HG02885 (cell line): ENCODE measurements around the gene SLC28A3.
A peak's percentile ranks its signal among the peaks of the same experiment; 100 is the strongest.

Experiments
- ATAC-seq: cut with Tn5 transposase; IDR thresholded peaks from one replicate; pipeline ENCODE4 v1.9.1; 2021; ENCODE audit warnings: mild to moderate bottlenecking; ENCODE audit not compliant: unreplicated experiment, poor library complexity

SLC28A3 gene

GRCh38 chr9:84349671-84350070, 9.1 kb upstream of the SLC28A3 start:
- ATAC-seq, result no peak

GRCh38 chr9:84343111-84343521, 2.6 kb upstream of the SLC28A3 start:
- no peak for ATAC-seq

- no peak for ATAC-seq
Measured at GRCh38 chr9:84339962-84340361, 596 bp downstream of the SLC28A3 start.

- no peak for ATAC-seq
Measured at GRCh38 chr9:84339503-84339902, 1.1 kb downstream of the SLC28A3 start.

GRCh38 chr9:84338792-84339191, 1.8 kb downstream of the SLC28A3 start:
- no peak for ATAC-seq

- ATAC-seq, result no peak
Measured at GRCh38 chr9:84337252-84337651, 3.3 kb downstream of the SLC28A3 start.

- ATAC-seq, result no peak
Measured at GRCh38 chr9:84331119-84331809, 9.3 kb downstream of the SLC28A3 start.

GRCh38 chr9:84330246-84330645, 10.3 kb downstream of the SLC28A3 start:
- ATAC-seq, result no peak

GRCh38 chr9:84327184-84327583, 13.4 kb downstream of the SLC28A3 start:
- ATAC-seq, result no peak

GRCh38 chr9:84325347-84325973, 15.1 kb downstream of the SLC28A3 start:
- no peak for ATAC-seq

- ATAC-seq, result no peak
Measured at GRCh38 chr9:84324811-84325210, 15.7 kb downstream of the SLC28A3 start.

- ATAC-seq, result no peak
Measured at GRCh38 chr9:84323858-84324257, 16.7 kb downstream of the SLC28A3 start.

- ATAC-seq, result no peak
Measured at GRCh38 chr9:84322828-84323227, 17.7 kb downstream of the SLC28A3 start.

GRCh38 chr9:84320231-84320630, 20.3 kb downstream of the SLC28A3 start:
- ATAC-seq, result no peak

GRCh38 chr9:84319632-84320031, 20.9 kb downstream of the SLC28A3 start:
- no peak for ATAC-seq

GRCh38 chr9:84318981-84319380, 21.6 kb downstream of the SLC28A3 start:
- no peak for ATAC-seq

- no peak for ATAC-seq
Measured at GRCh38 chr9:84317563-84317962, 23.0 kb downstream of the SLC28A3 start.

GRCh38 chr9:84315278-84315877, 25.2 kb downstream of the SLC28A3 start:
- peak; percentile 76 for ATAC-seq

- no peak for ATAC-seq
Measured at GRCh38 chr9:84314306-84314705, 26.3 kb downstream of the SLC28A3 start.

GRCh38 chr9:84310883-84311282, 29.7 kb downstream of the SLC28A3 start:
- no peak for ATAC-seq

- no peak for ATAC-seq
Measured at GRCh38 chr9:84305497-84306131, 34.9 kb downstream of the SLC28A3 start.
